GDM1 (cell line): ENCODE results near the gene PHOX2B.
"Not testable (repeated sequence)": the region's sequence is repeated elsewhere in the genome, so short reads cannot be mapped to it uniquely, and the experiment has no call there.

ENCODE experiments used
- DNase-seq: peaks from one replicate; lab custom pipeline; 2025; lab: John Stamatoyannopoulos, UW

The PHOX2B gene

GRCh38 chr4:41712425-41712824, 36.1 kb downstream of the PHOX2B start:
- DNase-seq, result no peak

GRCh38 chr4:41711654-41712053, 36.9 kb downstream of the PHOX2B start:
- DNase-seq, result not testable (repeated sequence)

GRCh38 chr4:41709844-41710481, 38.6 kb downstream of the PHOX2B start:
- DNase-seq, result no peak

- no peak for DNase-seq
Observed at GRCh38 chr4:41703785-41704184, 44.7 kb downstream of the PHOX2B start.

- DNase-seq, result no peak
Observed at GRCh38 chr4:41702770-41703169, 45.8 kb downstream of the PHOX2B start.

GRCh38 chr4:41701983-41702382, 46.5 kb downstream of the PHOX2B start:
- DNase-seq, result no peak

- no peak for DNase-seq
Observed at GRCh38 chr4:41696763-41697162, 51.8 kb downstream of the PHOX2B start.

GRCh38 chr4:41696131-41696530, 52.4 kb downstream of the PHOX2B start:
- no peak for DNase-seq
